GM23338 (cell line): ENCODE results near the gene YIPF7. TPM values are rescaled to one million over a fixed set of nuclear protein-coding genes. Genes with fewer than 3 reads are reported as not detected.

Source experiments
- ATAC-seq: fragments of 200-7000 bp; cut with Tn5 transposase; 3 replicates; pipeline ENCODE4 v1.9.1; 2020
- DNase-seq: peaks from one replicate; pipeline ENCODE4 v3.0.0-alpha.2; 2015; ENCODE audit warnings: low spot score
- H2AFZ ChIP-seq: fragments of 200-600 bp; sonication (generic); 2 replicates; pipeline ENCODE4 v1.8.0; 2016; ENCODE audit warnings: antibody characterized with exemption, mild to moderate bottlenecking, moderate library complexity
- H3F3A ChIP-seq: fragments of 200-600 bp; sonication (generic); replicated peaks from 2 replicates; pipeline ENCODE4 v1.8.0; 2017; ENCODE audit warnings: antibody characterized with exemption, mixed run types, low read depth
- H3K27ac ChIP-seq: fragments of 200-600 bp; sonication (generic); 2 replicates; pipeline ENCODE4 v1.6.1; 2016; ENCODE audit warnings: low read depth
- H3K27me3 ChIP-seq: fragments of 200-600 bp; sonication (generic); 2 replicates; pipeline ENCODE4 v1.8.0; 2016; ENCODE audit warnings: mild to moderate bottlenecking, mixed run types, moderate library complexity; ENCODE audit not compliant: insufficient read depth
- H3K36me3 ChIP-seq: fragments of 200-600 bp; sonication (generic); 2 replicates; pipeline ENCODE4 v1.8.0; 2016; ENCODE audit warnings: mild to moderate bottlenecking; ENCODE audit not compliant: insufficient read depth
- H3K4me1 ChIP-seq: fragments of 200-600 bp; sonication (generic); 2 replicates; pipeline ENCODE4 v1.8.0; 2016; ENCODE audit warnings: mild to moderate bottlenecking, moderate library complexity; ENCODE audit not compliant: insufficient read depth
- H3K4me2 ChIP-seq: fragments of 200-600 bp; sonication (generic); 2 replicates; pipeline ENCODE4 v1.7.1; 2017; ENCODE audit warnings: mixed run types
- H3K4me3 ChIP-seq: fragments of 200-600 bp; sonication (generic); 2 replicates; pipeline ENCODE4 v1.6.1; 2016; ENCODE audit warnings: mixed run types
- H3K79me2 ChIP-seq: fragments of 200-600 bp; sonication (generic); replicated peaks from 2 replicates; pipeline ENCODE4 v1.8.0; 2017; ENCODE audit warnings: mild to moderate bottlenecking; ENCODE audit not compliant: insufficient read depth
- H3K9me2 ChIP-seq: fragments of 200-600 bp; sonication (generic); 2 replicates; pipeline ENCODE4 v1.8.0; 2017; ENCODE audit not compliant: insufficient read depth
- H4K20me1 ChIP-seq: fragments of 200-600 bp; sonication (generic); replicated peaks from 2 replicates; pipeline ENCODE4 v1.8.0; 2017; ENCODE audit warnings: mild to moderate bottlenecking; ENCODE audit not compliant: insufficient read depth
- H3K27ac Mint-ChIP-seq: 2 replicates; pipeline ENCODE4 v1.8.0; 2020; ENCODE audit warnings: inconsistent platforms, mild to moderate bottlenecking, moderate library complexity, mixed read lengths
- H3K27me3 Mint-ChIP-seq: 3 replicates; pipeline ENCODE4 v1.8.0; 2022; ENCODE audit warnings: low read depth, mild to moderate bottlenecking, moderate library complexity, mixed read lengths, inconsistent platforms; ENCODE audit not compliant: insufficient read depth, poor library complexity
- H3K36me3 Mint-ChIP-seq: 3 replicates; pipeline ENCODE4 v1.8.0; 2021; ENCODE audit warnings: low read depth, mild to moderate bottlenecking, inconsistent platforms, moderate library complexity, mixed read lengths
- H3K4me1 Mint-ChIP-seq: 3 replicates; pipeline ENCODE4 v1.8.0; 2020; ENCODE audit warnings: mild to moderate bottlenecking, inconsistent platforms, mixed read lengths
- H3K4me3 Mint-ChIP-seq: 3 replicates; pipeline ENCODE4 v1.8.0; 2021; ENCODE audit warnings: moderate library complexity, mild to moderate bottlenecking, inconsistent platforms, mixed read lengths
- H3K9me3 Mint-ChIP-seq: 3 replicates; pipeline ENCODE4 v1.8.0; 2020; ENCODE audit warnings: moderate library complexity, mild to moderate bottlenecking, inconsistent platforms, mixed read lengths
- CREB1 ChIP-seq: fragments of 250-450 bp; sonication (Bioruptor Pico); IDR thresholded peaks from 2 replicates; pipeline ENCODE4 v1.5.0; 2020; ENCODE audit warnings: low read depth, mild to moderate bottlenecking, moderate library complexity
- CTCF ChIP-seq, 2 experiments: fragments of 200-600 bp in 1 of 2; sonication (generic) in 1 of 2; conservative IDR thresholded peaks; 2 replicates each; pipeline versions ENCODE4 v1.5.1 to v1.6.1; 2016 to 2017; ENCODE audit warnings: antibody characterized with exemption in 2 of 2, low read depth in 2 of 2, mild to moderate bottlenecking in 2 of 2, moderate library complexity in 1 of 2
- ETS1 ChIP-seq: IDR thresholded peaks from 2 replicates; pipeline ENCODE4 v1.6.1; 2016; ENCODE audit warnings: antibody characterized with exemption
- EZH2 ChIP-seq: fragments of 200-600 bp; sonication (generic); IDR thresholded peaks from one replicate; pipeline ENCODE4 v1.8.0; 2017; ENCODE audit warnings: antibody characterized with exemption, mild to moderate bottlenecking, low read depth; ENCODE audit not compliant: unreplicated experiment
- EZH2phosphoT487 ChIP-seq: fragments of 200-600 bp; sonication (generic); IDR thresholded peaks from one replicate; pipeline ENCODE4 v1.8.1; 2018; ENCODE audit warnings: antibody characterized with exemption; ENCODE audit not compliant: unreplicated experiment
- JUNB ChIP-seq: IDR thresholded peaks from one replicate; pipeline ENCODE4 v1.6.1; 2016; ENCODE audit warnings: antibody characterized with exemption; ENCODE audit not compliant: unreplicated experiment
- POLR2AphosphoS5 ChIP-seq: IDR thresholded peaks from 2 replicates; pipeline ENCODE4 v1.6.1; 2016; ENCODE audit warnings: antibody characterized with exemption, low read depth
- STAT1 ChIP-seq: IDR thresholded peaks from one replicate; pipeline ENCODE4 v1.6.1; 2016; ENCODE audit warnings: antibody characterized with exemption; ENCODE audit not compliant: unreplicated experiment
- ZNF114 ChIP-seq: fragments of 250-450 bp; sonication (Bioruptor Pico); IDR thresholded peaks from 2 replicates; pipeline ENCODE4 v1.5.0; 2020; ENCODE audit warnings: mild to moderate bottlenecking, moderate library complexity
- ZNF331 ChIP-seq: fragments of 250-450 bp; sonication (Bioruptor Pico); IDR thresholded peaks from 2 replicates; pipeline ENCODE4 v1.5.0; 2020; ENCODE audit warnings: low read depth, mild to moderate bottlenecking, moderate library complexity
- polyA plus RNA-seq: library from polyadenylated mRNA; unstranded; fragments of >200 nt; fragmentation: Nextera tagmentation; extraction: Ambion mirVana; gene quantifications from 2 replicates; pipeline ENCODE4 v1.2.1, GENCODE V29; 2016
- total RNA-seq: library from RNA; depleted of rRNA; stranded (reverse); fragments of >200 nt; shearing (Covaris generic); gene quantifications from 2 replicates; pipeline ENCODE4 v1.2.3, GENCODE V29; 2014

The YIPF7 gene
- total and polyA plus RNA-seq, 2 experiments from 2014 or later, result not detected

GRCh38 chr4:44670506-44671199 is 19.2 kb upstream of the YIPF7 start:
- H3K9me3 Mint-ChIP-seq, result no peaks in the 10 kb centered on the region
- no peak overlapping the region for H3K27ac ChIP-seq
- no peak overlapping the region for H2AFZ ChIP-seq
- H3K79me2 ChIP-seq, result no peaks in the 10 kb centered on the region
- H3K36me3 ChIP-seq, result no peaks in the 10 kb centered on the region
- H3K27me3 Mint-ChIP-seq, result no peaks in the 10 kb centered on the region
- H3K4me2 ChIP-seq, result no peak overlapping the region
- no peaks in the 10 kb centered on the region for H3K4me1 Mint-ChIP-seq
- TF ChIP-seq CTCF (conservative IDR thresholded peaks at IDR 0.05; ENCODE audit: low read depth in 2 of 2), result no peak
- no peak for TF ChIP-seq CREB1 (CRISPR knock-in tag)
- TF ChIP-seq STAT1, result no peak
- H3K4me3 Mint-ChIP-seq, result no peak overlapping the region
- H3F3A ChIP-seq, result no peaks in the 10 kb centered on the region
- no peaks in the 10 kb centered on the region for H4K20me1 ChIP-seq
- no peaks in the 10 kb centered on the region for H3K9me2 ChIP-seq
- ATAC-seq, result no peak
- H3K27ac Mint-ChIP-seq, result no peak overlapping the region
- H3K36me3 Mint-ChIP-seq, result no peaks in the 10 kb centered on the region
- H3K4me3 ChIP-seq, result no peak overlapping the region
- no peaks in the 10 kb centered on the region for H3K27me3 ChIP-seq
- no peak for DNase-seq
- no peaks in the 10 kb centered on the region for H3K4me1 ChIP-seq

GRCh38 chr4:44668526-44668925 is 17.1 kb upstream of the YIPF7 start:
- Histone ChIP-seq H3K27me3 (no peaks in the 10 kb centered on the region), H3K4me1 (no peaks in the 10 kb centered on the region), H3K36me3 (no peaks in the 10 kb centered on the region), H2AFZ (no peak overlapping the region), H3K4me2 (no peak overlapping the region), H3K9me2 (no peaks in the 10 kb centered on the region), H3K4me3 (no peak overlapping the region), H3F3A (no peaks in the 10 kb centered on the region), H3K79me2 (no peaks in the 10 kb centered on the region), H3K27ac (no peak overlapping the region), H4K20me1 (no peaks in the 10 kb centered on the region)
- Mint-ChIP-seq H3K4me3 (no peak overlapping the region), H3K27ac (no peak overlapping the region), H3K27me3 (no peaks in the 10 kb centered on the region), H3K36me3 (no peaks in the 10 kb centered on the region), H3K4me1 (peaks cover under 1% of the 10 kb centered on the region; the same call in 2 of the 3 replicates), H3K9me3 (no peaks in the 10 kb centered on the region)
- no peak for DNase-seq
- no peak for ATAC-seq
- no peak for TF ChIP-seq ZNF114 (CRISPR knock-in tag)
- no peak for TF ChIP-seq POLR2AphosphoS5
- TF ChIP-seq ZNF331 (CRISPR knock-in tag), result no peak
- TF ChIP-seq STAT1, result no peak
- TF ChIP-seq JUNB, result no peak
- no peak for TF ChIP-seq CTCF (conservative IDR thresholded peaks at IDR 0.05; ENCODE audit: low read depth in 2 of 2)
- no peak for TF ChIP-seq EZH2phosphoT487
- TF ChIP-seq CREB1 (CRISPR knock-in tag), result no peak
- no peak for TF ChIP-seq ETS1
- no peak for TF ChIP-seq EZH2
